IMR-90 (cell line): ENCODE measurements around the gene NRF1. TPM values are rescaled to one million over a fixed set of nuclear protein-coding genes. Genes with fewer than 3 reads are reported as not detected.
A peak's percentile ranks its signal among the peaks of the same experiment; 100 is the strongest.

ENCODE experiments used
- ATAC-seq: fragments of 200-7000 bp; cut with Tn5 transposase; 2 replicates; pipeline ENCODE4 v1.9.1; 2020; ENCODE audit warnings: low read depth, mild to moderate bottlenecking, moderate library complexity
- BruUV-seq: library from RNA; stranded (reverse); fragments of 400-500 nt; replicated peaks from 2 replicates; lab custom pipeline; 2021; lab: Mats Ljungman, UMichigan
- CTCF ChIA-PET: fragments of 300-600 bp; formaldehyde crosslinking; extraction: SDS; loops from one replicate; lab custom pipeline; 2021; ENCODE audit warnings: antibody characterized with exemption; lab: Yijun Ruan, JAX
- POLR2A ChIA-PET: fragments of 300-600 bp; sonication (Branson Sonifier 250); formaldehyde crosslinking; loops from one replicate; lab custom pipeline; 2022; ENCODE audit warnings: antibody characterized with exemption; ENCODE audit not compliant: unreplicated experiment; lab: Charles Lee
- DNase-seq: peaks from one replicate; pipeline ENCODE4 v3.0.0; 2013
- H2AFZ ChIP-seq: replicated peaks from 2 replicates; pipeline ENCODE3; 2013; ENCODE audit warnings: low read length, mild to moderate bottlenecking; ENCODE audit not compliant: poor library complexity
- H2AK5ac ChIP-seq: 2 replicates; pipeline ENCODE4 v1.6.1; 2013; ENCODE audit warnings: low read depth, low read length, inconsistent platforms
- H2AK9ac ChIP-seq: replicated peaks from 2 replicates; pipeline ENCODE3; 2013; ENCODE audit warnings: mild to moderate bottlenecking, low read depth, low read length, moderate library complexity; ENCODE audit not compliant: poor library complexity
- H2BK120ac ChIP-seq: 2 replicates; pipeline ENCODE4 v1.6.1; 2013; ENCODE audit warnings: low read depth, low read length, inconsistent platforms
- H2BK15ac ChIP-seq: 3 replicates; pipeline ENCODE4 v1.6.1; 2013; ENCODE audit warnings: low read depth, low read length, inconsistent platforms
- H2BK20ac ChIP-seq: 2 replicates; pipeline ENCODE4 v1.6.1; 2013; ENCODE audit warnings: low read depth, mild to moderate bottlenecking, inconsistent platforms, low read length, moderate library complexity
- H2BK5ac ChIP-seq: 2 replicates; pipeline ENCODE4 v1.6.1; 2013; ENCODE audit warnings: mild to moderate bottlenecking, low read depth, low read length, inconsistent platforms; ENCODE audit not compliant: poor library complexity, severe bottlenecking
- H3K14ac ChIP-seq: replicated peaks from 2 replicates; pipeline ENCODE4 v1.6.1; 2013; ENCODE audit warnings: low read depth, low read length, inconsistent platforms
- H3K18ac ChIP-seq: 2 replicates; pipeline ENCODE4 v1.6.1; 2013; ENCODE audit warnings: low read depth, low read length, control low read depth
- H3K23ac ChIP-seq: 2 replicates; pipeline ENCODE4 v1.6.1; 2013; ENCODE audit warnings: low read depth, low read length, inconsistent platforms
- H3K27ac ChIP-seq: 2 replicates; pipeline ENCODE4 v1.5.1; 2013; ENCODE audit warnings: mild to moderate bottlenecking, control low read depth, low read length; ENCODE audit not compliant: insufficient read depth
- H3K27me3 ChIP-seq: 2 replicates; pipeline ENCODE4 v1.6.1; 2013; ENCODE audit warnings: low read length; ENCODE audit not compliant: control insufficient read depth, insufficient read depth
- H3K36me3 ChIP-seq: 2 replicates; pipeline ENCODE4 v1.6.1; 2013; ENCODE audit warnings: low read length, mixed read lengths; ENCODE audit not compliant: control insufficient read depth, insufficient read depth
- H3K4ac ChIP-seq: 2 replicates; pipeline ENCODE4 v1.6.1; 2013; ENCODE audit warnings: low read depth, low read length, inconsistent platforms
- H3K4me1 ChIP-seq: 2 replicates; pipeline ENCODE4 v1.6.1; 2013; ENCODE audit warnings: low read length, mixed read lengths; ENCODE audit not compliant: control insufficient read depth, insufficient read depth
- H3K4me2 ChIP-seq: 2 replicates; pipeline ENCODE4 v1.6.1; 2013; ENCODE audit warnings: low read depth, mild to moderate bottlenecking, control low read depth, low read length, moderate library complexity
- H3K4me3 ChIP-seq: 2 replicates; pipeline ENCODE4 v1.5.1; 2013; ENCODE audit warnings: low read depth, mild to moderate bottlenecking, control low read depth, low read length, moderate library complexity; ENCODE audit not compliant: insufficient read depth
- H3K56ac ChIP-seq: 2 replicates; pipeline ENCODE4 v1.6.1; 2013; ENCODE audit warnings: low read length, inconsistent platforms; ENCODE audit not compliant: insufficient read depth; ENCODE audit errors: extremely low read depth
- H3K79me1 ChIP-seq, 2 experiments: 2 replicates each; pipeline ENCODE4 v1.6.1; 2013; ENCODE audit warnings: low read length in 2 of 2, inconsistent platforms in 1 of 2, low read depth in 1 of 2
- H3K9ac ChIP-seq: 2 replicates; pipeline ENCODE4 v1.6.1; 2013; ENCODE audit warnings: low read depth, low read length, control low read depth
- H3K9me1 ChIP-seq: 2 replicates; pipeline ENCODE4 v1.6.1; 2013; ENCODE audit warnings: low read length, inconsistent platforms; ENCODE audit not compliant: insufficient read depth
- H3K9me3 ChIP-seq: 2 replicates; pipeline ENCODE4 v1.6.1; 2013; ENCODE audit warnings: low read length; ENCODE audit not compliant: control insufficient read depth, insufficient read depth
- H4K20me1 ChIP-seq: 2 replicates; pipeline ENCODE4 v1.6.1; 2013; ENCODE audit warnings: low read length, inconsistent platforms; ENCODE audit not compliant: insufficient read depth
- H4K5ac ChIP-seq: 2 replicates; pipeline ENCODE4 v1.6.1; 2013; ENCODE audit warnings: mild to moderate bottlenecking, low read depth, low read length, control low read depth
- H4K8ac ChIP-seq, 2 experiments: 2 replicates each; pipeline ENCODE4 v1.6.1; 2013; ENCODE audit warnings: low read depth in 2 of 2, low read length in 2 of 2, control low read depth in 1 of 2, inconsistent platforms in 1 of 2
- H4K91ac ChIP-seq: 2 replicates; pipeline ENCODE4 v1.6.1; 2013; ENCODE audit warnings: low read depth, low read length, inconsistent platforms; ENCODE audit not compliant: insufficient read depth
- ELK1 ChIP-seq: fragments of 150-350 bp; IDR thresholded peaks from 2 replicates; pipeline ENCODE4 v1.6.1; 2016; ENCODE audit warnings: low read depth, mild to moderate bottlenecking, low read length, moderate library complexity, borderline replicate concordance
- NFE2L2 ChIP-seq: fragments of 150-350 bp; IDR thresholded peaks from 2 replicates; pipeline ENCODE4 v1.6.1; 2016; ENCODE audit warnings: low read depth, mild to moderate bottlenecking, low read length
- RAD21 ChIP-seq: IDR thresholded peaks from 2 replicates; pipeline ENCODE4 v1.6.1; 2012; ENCODE audit warnings: low read length, improper control_type of control experiment
- RFX5 ChIP-seq: IDR thresholded peaks from 2 replicates; pipeline ENCODE4 v1.8.0; 2012; ENCODE audit warnings: low read depth, mild to moderate bottlenecking, low read length, moderate library complexity
- USF2 ChIP-seq: fragments of 150-350 bp; IDR thresholded peaks from 2 replicates; pipeline ENCODE4 v1.6.1; 2017; ENCODE audit warnings: mild to moderate bottlenecking, antibody characterized with exemption, low read length, low read depth
- WGBS, 2 experiments: methylation state at CpG; one replicate each; pipeline versions ENCODE4 v1.1.5 to v1.1.7; 2013; ENCODE audit warnings: missing lambda C conversion rate in 2 of 2; ENCODE audit not compliant: insufficient read length in 1 of 2; ENCODE audit errors: extremely low coverage in 2 of 2; 5-methylcytosine and 5-hydroxymethylcytosine counted together
- dilution Hi-C: fragments of 300-500 bp; cut with HindIII; formaldehyde crosslinking; loops from one replicate; pipeline ENCODE4 v1.14.3; 2018; ENCODE audit warnings: low sequenced_read_pairs; ENCODE audit not compliant: unreplicated experiment
- in situ Hi-C: fragments of 300-500 bp; cut with MboI; formaldehyde crosslinking; loops from 3 replicates; pipeline ENCODE4 v1.14.3; 2019; ENCODE audit warnings: low sequenced_read_pairs, inconsistent platforms, mixed read lengths
- intact Hi-C: fragments of 100-400 bp; cut with micrococcal nuclease; formaldehyde crosslinking; loops from 2 replicates; pipeline ENCODE4 v1.10.0; 2022
- polyA plus RNA-seq, 3 experiments: library from polyadenylated mRNA; depleted of rRNA; stranded (reverse); fragments of >200 nt; gene quantifications; 2 replicates each; pipeline ENCODE4 v1.2.3, GENCODE V29; 2012; ENCODE audit warnings: low replicate concordance in 1 of 3
- total RNA-seq: library from RNA; depleted of rRNA; stranded (reverse); fragments of >200 nt; gene quantifications from 2 replicates; pipeline ENCODE4 v1.2.3, GENCODE V29; 2012
- TF ChIP-seq, protein P1 (sequence below): conservative IDR thresholded peaks from 2 replicates; pipeline ENCODE4 v1.5.1; 2012; ENCODE audit warnings: mild to moderate bottlenecking, low read depth, low read length, improper control_type of control experiment

The NRF1 gene
- total and polyA plus RNA-seq, 2 of the 4 experiments (the other 2 are of a cell fraction): 11.4 to 15.8 TPM

- Histone ChIP-seq H3K18ac (no peak overlapping the region), H3K56ac (peak overlapping the region; percentile 65; the same call in 1 of the 2 replicates), H3K9me3 (no peaks in the 10 kb centered on the region), H3K4me1 (peaks cover 4% of the 10 kb centered on the region), H4K91ac (no peak overlapping the region), H3K9me1 (no peaks in the 10 kb centered on the region; the same call in 1 of the 2 replicates), H2AFZ (no peak overlapping the region), H3K27ac (no peak overlapping the region), H3K23ac (peak overlapping the region; percentile 70; the same call in 1 of the 2 replicates), H2BK5ac (no peak overlapping the region), H3K4ac (no peak overlapping the region), H3K9ac (peak overlapping the region; percentile 98), H3K4me2 (peak overlapping the region; percentile 100), H2BK20ac (no peak overlapping the region), H3K27me3 (no peaks in the 10 kb centered on the region), H2AK5ac (no peak overlapping the region), H2BK120ac (no peak overlapping the region), H2AK9ac (peak overlapping the region; percentile 6), H4K8ac (0 out of 4 replicates have a peak overlapping the region, but pooled peaks of 1 of the 2 experiments have one; percentile 1), H4K5ac (no peak overlapping the region), H3K4me3 (peak overlapping the region; percentile 93), H3K14ac (0 out of 2 replicates have a peak overlapping the region, but pooled peaks have one; percentile 50), H3K79me1 (peaks cover 48 to 76% of the 10 kb centered on the region in 2 experiments), H3K36me3 (peaks cover 7% of the 10 kb centered on the region), H4K20me1 (peaks cover 39% of the 10 kb centered on the region), H2BK15ac (no peak overlapping the region)
- TSS peak; percentile 13 for BruUV-seq
- DNase-seq (no peak), ATAC-seq (no peak)
- CTCF ChIA-PET: interaction anchor here (0.5 to 1.2 kb wide), 10 partner anchors 9 to 211 kb away, joined by 3 to 12 read pairs (median 4); no protein-coding TSS in a partner anchor
- TF ChIP-seq ELK1 (no peak), USF2 (no peak), RAD21 (no peak), RFX5 (no peak), NFE2L2 (no peak)
- TF ChIP-seq, protein P1, sequence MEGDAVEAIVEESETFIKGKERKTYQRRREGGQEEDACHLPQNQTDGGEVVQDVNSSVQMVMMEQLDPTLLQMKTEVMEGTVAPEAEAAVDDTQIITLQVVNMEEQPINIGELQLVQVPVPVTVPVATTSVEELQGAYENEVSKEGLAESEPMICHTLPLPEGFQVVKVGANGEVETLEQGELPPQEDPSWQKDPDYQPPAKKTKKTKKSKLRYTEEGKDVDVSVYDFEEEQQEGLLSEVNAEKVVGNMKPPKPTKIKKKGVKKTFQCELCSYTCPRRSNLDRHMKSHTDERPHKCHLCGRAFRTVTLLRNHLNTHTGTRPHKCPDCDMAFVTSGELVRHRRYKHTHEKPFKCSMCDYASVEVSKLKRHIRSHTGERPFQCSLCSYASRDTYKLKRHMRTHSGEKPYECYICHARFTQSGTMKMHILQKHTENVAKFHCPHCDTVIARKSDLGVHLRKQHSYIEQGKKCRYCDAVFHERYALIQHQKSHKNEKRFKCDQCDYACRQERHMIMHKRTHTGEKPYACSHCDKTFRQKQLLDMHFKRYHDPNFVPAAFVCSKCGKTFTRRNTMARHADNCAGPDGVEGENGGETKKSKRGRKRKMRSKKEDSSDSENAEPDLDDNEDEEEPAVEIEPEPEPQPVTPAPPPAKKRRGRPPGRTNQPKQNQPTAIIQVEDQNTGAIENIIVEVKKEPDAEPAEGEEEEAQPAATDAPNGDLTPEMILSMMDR: no peak
- in situ Hi-C loops (no loop called here), dilution Hi-C loops (no loop called here), intact Hi-C loops (loop anchor here (2.0 to 5.0 kb wide), 2 partner anchors 22 to 121 kb away; no protein-coding TSS in a partner anchor)
- WGBS, 2 experiments: no CpG with 5 or more reads among the region's 5 CpGs
- POLR2A ChIA-PET: no interaction called here
Observed at GRCh38 chr7:129613016-129613337, 1.5 kb downstream of the NRF1 start.
